ENCODE results near the gene RIMOC1. TPM values are rescaled to one million over a fixed set of nuclear protein-coding genes. Genes with fewer than 3 reads are reported as not detected.

RIMOC1 gene
- total and polyA plus RNA-seq, 10 of the 15 experiments (the other 5 are each of a cell fraction or from before 2014, with no cell fraction given), result 3.9 to 33.1 (median 16.0) TPM

DNA sequence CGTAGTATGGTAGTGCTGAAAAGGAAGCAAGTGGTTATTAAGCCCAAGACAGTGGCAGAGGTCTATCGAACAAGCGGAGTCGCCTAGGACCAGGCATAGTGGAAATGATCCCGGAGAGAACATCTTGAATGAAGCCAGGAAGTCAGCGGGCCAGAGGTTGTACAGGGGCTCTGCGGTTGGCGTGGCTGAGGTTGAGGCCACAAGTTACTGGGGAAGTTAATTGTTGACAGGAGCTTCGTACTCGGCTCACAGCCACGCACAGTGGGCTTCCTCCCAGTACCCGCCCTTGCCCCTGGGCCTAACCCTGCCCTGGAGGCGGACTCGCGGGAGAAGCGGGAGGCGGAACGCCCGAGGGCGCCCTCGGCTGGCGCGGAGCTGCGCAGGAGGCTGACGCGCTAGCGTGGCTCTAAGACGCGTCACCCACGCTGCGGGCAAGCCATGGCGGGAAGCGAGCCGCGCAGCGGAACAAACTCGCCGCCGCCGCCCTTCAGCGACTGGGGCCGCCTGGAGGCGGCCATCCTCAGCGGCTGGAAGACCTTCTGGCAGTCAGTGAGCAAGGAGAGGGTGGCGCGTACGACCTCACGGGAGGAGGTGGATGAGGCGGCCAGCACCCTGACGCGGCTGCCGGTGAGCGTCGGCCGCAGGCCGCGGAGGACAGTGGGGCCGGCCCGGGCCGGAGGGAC, 20.9 kb downstream of the RIMOC1 start, which contains the start of gene FBXO4 (continued):
- peak; percentile 99 for TF ChIP-seq RB1 (IDR thresholded peaks at IDR 0.05; ENCODE audit: borderline replicate concordance)
- TF ChIP-seq ASH2L (IDR thresholded peaks at IDR 0.05; ENCODE audit: borderline replicate concordance, low read depth), result peak; percentile 69; the same call in 1 of the 2 replicates
- TF ChIP-seq, protein P1, sequence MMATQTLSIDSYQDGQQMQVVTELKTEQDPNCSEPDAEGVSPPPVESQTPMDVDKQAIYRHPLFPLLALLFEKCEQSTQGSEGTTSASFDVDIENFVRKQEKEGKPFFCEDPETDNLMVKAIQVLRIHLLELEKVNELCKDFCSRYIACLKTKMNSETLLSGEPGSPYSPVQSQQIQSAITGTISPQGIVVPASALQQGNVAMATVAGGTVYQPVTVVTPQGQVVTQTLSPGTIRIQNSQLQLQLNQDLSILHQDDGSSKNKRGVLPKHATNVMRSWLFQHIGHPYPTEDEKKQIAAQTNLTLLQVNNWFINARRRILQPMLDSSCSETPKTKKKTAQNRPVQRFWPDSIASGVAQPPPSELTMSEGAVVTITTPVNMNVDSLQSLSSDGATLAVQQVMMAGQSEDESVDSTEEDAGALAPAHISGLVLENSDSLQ (IDR thresholded peaks at IDR 0.05), result no peak
- TF ChIP-seq, protein P2, sequence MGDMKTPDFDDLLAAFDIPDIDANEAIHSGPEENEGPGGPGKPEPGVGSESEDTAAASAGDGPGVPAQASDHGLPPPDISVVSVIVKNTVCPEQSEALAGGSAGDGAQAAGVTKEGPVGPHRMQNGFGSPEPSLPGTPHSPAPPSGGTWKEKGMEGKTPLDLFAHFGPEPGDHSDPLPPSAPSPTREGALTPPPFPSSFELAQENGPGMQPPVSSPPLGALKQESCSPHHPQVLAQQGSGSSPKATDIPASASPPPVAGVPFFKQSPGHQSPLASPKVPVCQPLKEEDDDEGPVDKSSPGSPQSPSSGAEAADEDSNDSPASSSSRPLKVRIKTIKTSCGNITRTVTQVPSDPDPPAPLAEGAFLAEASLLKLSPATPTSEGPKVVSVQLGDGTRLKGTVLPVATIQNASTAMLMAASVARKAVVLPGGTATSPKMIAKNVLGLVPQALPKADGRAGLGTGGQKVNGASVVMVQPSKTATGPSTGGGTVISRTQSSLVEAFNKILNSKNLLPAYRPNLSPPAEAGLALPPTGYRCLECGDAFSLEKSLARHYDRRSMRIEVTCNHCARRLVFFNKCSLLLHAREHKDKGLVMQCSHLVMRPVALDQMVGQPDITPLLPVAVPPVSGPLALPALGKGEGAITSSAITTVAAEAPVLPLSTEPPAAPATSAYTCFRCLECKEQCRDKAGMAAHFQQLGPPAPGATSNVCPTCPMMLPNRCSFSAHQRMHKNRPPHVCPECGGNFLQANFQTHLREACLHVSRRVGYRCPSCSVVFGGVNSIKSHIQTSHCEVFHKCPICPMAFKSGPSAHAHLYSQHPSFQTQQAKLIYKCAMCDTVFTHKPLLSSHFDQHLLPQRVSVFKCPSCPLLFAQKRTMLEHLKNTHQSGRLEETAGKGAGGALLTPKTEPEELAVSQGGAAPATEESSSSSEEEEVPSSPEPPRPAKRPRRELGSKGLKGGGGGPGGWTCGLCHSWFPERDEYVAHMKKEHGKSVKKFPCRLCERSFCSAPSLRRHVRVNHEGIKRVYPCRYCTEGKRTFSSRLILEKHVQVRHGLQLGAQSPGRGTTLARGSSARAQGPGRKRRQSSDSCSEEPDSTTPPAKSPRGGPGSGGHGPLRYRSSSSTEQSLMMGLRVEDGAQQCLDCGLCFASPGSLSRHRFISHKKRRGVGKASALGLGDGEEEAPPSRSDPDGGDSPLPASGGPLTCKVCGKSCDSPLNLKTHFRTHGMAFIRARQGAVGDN (IDR thresholded peaks at IDR 0.05), result peak; percentile 97
- TF ChIP-seq, protein P3, sequence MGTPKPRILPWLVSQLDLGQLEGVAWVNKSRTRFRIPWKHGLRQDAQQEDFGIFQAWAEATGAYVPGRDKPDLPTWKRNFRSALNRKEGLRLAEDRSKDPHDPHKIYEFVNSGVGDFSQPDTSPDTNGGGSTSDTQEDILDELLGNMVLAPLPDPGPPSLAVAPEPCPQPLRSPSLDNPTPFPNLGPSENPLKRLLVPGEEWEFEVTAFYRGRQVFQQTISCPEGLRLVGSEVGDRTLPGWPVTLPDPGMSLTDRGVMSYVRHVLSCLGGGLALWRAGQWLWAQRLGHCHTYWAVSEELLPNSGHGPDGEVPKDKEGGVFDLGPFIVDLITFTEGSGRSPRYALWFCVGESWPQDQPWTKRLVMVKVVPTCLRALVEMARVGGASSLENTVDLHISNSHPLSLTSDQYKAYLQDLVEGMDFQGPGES (IDR thresholded peaks at IDR 0.05), result peak; percentile 27; the same call in 1 of the 2 replicates
- TF ChIP-seq STAT3 (IDR thresholded peaks at IDR 0.05; ENCODE audit: low read depth, low read length), result no peak
- no peak for TF ChIP-seq NR2C1 (IDR thresholded peaks at IDR 0.05)
- TF ChIP-seq ESRRA (IDR thresholded peaks at IDR 0.05; ENCODE audit: low read length), result no peak
- TF ChIP-seq, protein P4, sequence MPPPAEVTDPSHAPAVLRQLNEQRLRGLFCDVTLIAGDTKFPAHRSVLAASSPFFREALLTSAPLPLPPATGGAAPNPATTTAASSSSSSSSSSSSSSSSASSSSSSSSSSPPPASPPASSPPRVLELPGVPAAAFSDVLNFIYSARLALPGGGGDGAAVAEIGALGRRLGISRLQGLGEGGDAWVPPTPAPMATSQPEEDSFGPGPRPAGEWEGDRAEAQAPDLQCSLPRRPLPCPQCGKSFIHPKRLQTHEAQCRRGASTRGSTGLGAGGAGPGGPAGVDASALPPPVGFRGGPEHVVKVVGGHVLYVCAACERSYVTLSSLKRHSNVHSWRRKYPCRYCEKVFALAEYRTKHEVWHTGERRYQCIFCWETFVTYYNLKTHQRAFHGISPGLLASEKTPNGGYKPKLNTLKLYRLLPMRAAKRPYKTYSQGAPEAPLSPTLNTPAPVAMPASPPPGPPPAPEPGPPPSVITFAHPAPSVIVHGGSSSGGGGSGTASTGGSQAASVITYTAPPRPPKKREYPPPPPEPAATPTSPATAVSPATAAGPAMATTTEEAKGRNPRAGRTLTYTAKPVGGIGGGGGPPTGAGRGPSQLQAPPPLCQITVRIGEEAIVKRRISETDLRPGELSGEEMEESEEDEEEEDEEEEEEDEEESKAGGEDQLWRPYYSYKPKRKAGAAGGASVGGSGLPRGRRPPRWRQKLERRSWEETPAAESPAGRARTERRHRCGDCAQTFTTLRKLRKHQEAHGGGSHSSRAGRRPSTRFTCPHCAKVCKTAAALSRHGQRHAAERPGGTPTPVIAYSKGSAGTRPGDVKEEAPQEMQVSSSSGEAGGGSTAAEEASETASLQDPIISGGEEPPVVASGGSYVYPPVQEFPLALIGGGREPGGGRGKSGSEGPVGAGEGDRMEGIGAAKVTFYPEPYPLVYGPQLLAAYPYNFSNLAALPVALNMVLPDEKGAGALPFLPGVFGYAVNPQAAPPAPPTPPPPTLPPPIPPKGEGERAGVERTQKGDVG (CRISPR knock-in tag; IDR thresholded peaks at IDR 0.05), result no peak
- no peak; the same call in 1 of the 2 replicates for TF ChIP-seq RBBP5 (conservative IDR thresholded peaks at IDR 0.05)
- TF ChIP-seq ZNF274 (IDR thresholded peaks at IDR 0.05; ENCODE audit: insufficient read depth, insufficient read length), result no peak
- TF ChIP-seq, protein P5, sequence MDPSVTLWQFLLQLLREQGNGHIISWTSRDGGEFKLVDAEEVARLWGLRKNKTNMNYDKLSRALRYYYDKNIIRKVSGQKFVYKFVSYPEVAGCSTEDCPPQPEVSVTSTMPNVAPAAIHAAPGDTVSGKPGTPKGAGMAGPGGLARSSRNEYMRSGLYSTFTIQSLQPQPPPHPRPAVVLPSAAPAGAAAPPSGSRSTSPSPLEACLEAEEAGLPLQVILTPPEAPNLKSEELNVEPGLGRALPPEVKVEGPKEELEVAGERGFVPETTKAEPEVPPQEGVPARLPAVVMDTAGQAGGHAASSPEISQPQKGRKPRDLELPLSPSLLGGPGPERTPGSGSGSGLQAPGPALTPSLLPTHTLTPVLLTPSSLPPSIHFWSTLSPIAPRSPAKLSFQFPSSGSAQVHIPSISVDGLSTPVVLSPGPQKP (IDR thresholded peaks at IDR 0.05; ENCODE audit: low read depth, low read length), result peak; percentile 51; the same call in 1 of the 2 replicates
- no peak for TF ChIP-seq CHD2 (IDR thresholded peaks at IDR 0.05; ENCODE audit: borderline replicate concordance, low read depth, low read length)
- peak; percentile 61 for TF ChIP-seq EED (IDR thresholded peaks at IDR 0.05; ENCODE audit: low read depth)
- peak; percentile 93 for TF ChIP-seq CREB1 (IDR thresholded peaks at IDR 0.05; ENCODE audit: low read depth)
- TF ChIP-seq PAX5 (IDR thresholded peaks at IDR 0.05; ENCODE audit: borderline replicate concordance, low read depth, low read length), result peak; percentile 91
